HepG2 (cell line): Measurements from ENCODE around the gene CMC4. TPM values are rescaled to one million over a fixed set of nuclear protein-coding genes. Genes with fewer than 3 reads are reported as not detected.

ENCODE experiments used
- PATZ1 ChIP-seq: sonication (generic); formaldehyde crosslinking; IDR thresholded peaks from 2 replicates; pipeline ENCODE4 v1.4.0; 2020; ENCODE audit warnings: missing genetic modification reagents
- TBP ChIP-seq: sonication (generic); formaldehyde crosslinking; IDR thresholded peaks from 2 replicates; pipeline ENCODE4 v1.5.0; 2020; ENCODE audit warnings: missing genetic modification reagents
- TEAD3 ChIP-seq: optimal IDR thresholded peaks from 2 replicates; pipeline ENCODE3; 2016; ENCODE audit warnings: borderline replicate concordance
- ZBTB40 ChIP-seq, 2 experiments: fragments of 450-650 bp in 1 of 2; sonication (generic) in 1 of 2; formaldehyde crosslinking in 1 of 2; IDR thresholded peaks; 2 replicates each; pipeline versions ENCODE4 v1.6.1 to v1.8.0; 2016 to 2022; ENCODE audit warnings: antibody characterized with exemption in 1 of 2, mild to moderate bottlenecking in 1 of 2, missing genetic modification reagents in 1 of 2
- ZC3H4 ChIP-seq: sonication (generic); formaldehyde crosslinking; IDR thresholded peaks from 2 replicates; pipeline ENCODE4 v1.4.0; 2020; ENCODE audit warnings: missing genetic modification reagents, borderline replicate concordance
- ZNF446 ChIP-seq: sonication (generic); formaldehyde crosslinking; IDR thresholded peaks from 2 replicates; pipeline ENCODE4 v1.5.0; 2020; ENCODE audit warnings: mild to moderate bottlenecking, missing genetic modification reagents
- polyA plus RNA-seq, 8 experiments: library from polyadenylated mRNA; depleted of rRNA in 3 of 8; stranded (reverse) in 7 of 8; unstranded in 1 of 8; fragments of >200 nt; fragmentation: Illumina TruSeq in 4 of 8; extraction: Trizol in 4 of 8; gene quantifications; 2 replicates each; pipeline versions ENCODE4 v1.2.1 to v1.2.3, GENCODE V29; 2011 to 2016; ENCODE audit warnings: low read depth in 4 of 8, missing spikeins in 1 of 8, mixed read lengths in 1 of 8; ENCODE audit not compliant: insufficient read depth in 1 of 8
- total RNA-seq, 5 experiments: library from RNA; depleted of rRNA; stranded (reverse); fragments of >200 nt; fragmentation: Illumina TruSeq; extraction: Trizol; gene quantifications; 2 replicates each; pipeline ENCODE4 v1.2.3, GENCODE V29; 2016; ENCODE audit warnings: low read depth in 1 of 5

The CMC4 gene
- total and polyA plus RNA-seq, 2 of the 13 experiments (the other 11 are each of a cell fraction or from before 2014, with no cell fraction given): 5.6 to 11.5 TPM

- no peak for TF ChIP-seq ZC3H4 (CRISPR knock-in tag)
- no peak for TF ChIP-seq TEAD3
- TF ChIP-seq ZNF446: no peak
- no peak for TF ChIP-seq ZBTB40 (IDR thresholded peaks at IDR 0.05)
- TF ChIP-seq ZBTB40 (CRISPR knock-in tag; IDR thresholded peaks at IDR 0.05): no peak
- 0 out of 2 replicates have a peak, but pooled peaks have one; percentile 40 for TF ChIP-seq PATZ1
- TF ChIP-seq TBP: no peak
These were observed 44.6 kb downstream of the CMC4 start (continued) for GRCh38 chrX:155026420-155026726.
